ENCODE measurements around the gene CRIP3. TPM values are rescaled to one million over a fixed set of nuclear protein-coding genes. Genes with fewer than 3 reads are reported as not detected.

Gene CRIP3
- total RNA-seq, 1 experiment from 2014 or later, result 44.7 TPM

DNA sequence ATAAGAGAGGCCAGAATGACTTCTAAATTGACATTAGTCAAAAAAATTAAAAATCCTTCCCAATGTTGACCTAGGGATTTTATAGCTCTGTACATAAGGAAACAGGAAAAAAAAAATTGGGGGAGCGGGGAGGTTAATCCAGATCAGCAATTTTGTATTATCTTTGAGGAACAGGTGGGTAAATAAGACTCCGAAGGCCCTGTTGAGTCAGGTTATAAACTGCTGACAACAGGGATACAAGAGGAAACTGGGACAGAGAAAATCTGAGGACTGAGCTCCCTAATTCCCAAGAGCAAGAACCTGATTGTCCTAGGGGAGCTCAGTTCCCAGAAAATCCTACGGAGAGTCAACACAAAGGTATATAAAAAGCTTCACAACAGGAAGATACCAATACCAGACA, 26.8 kb upstream of the CRIP3 start:
- H3K4me1 Mint-ChIP-seq, result 0 out of 2 replicates have a peak, but pooled peaks cover 4% of the 10 kb centered on the region
- no peaks in the 10 kb centered on the region for H3K9me3 Mint-ChIP-seq
- H3K36me3 Mint-ChIP-seq, result peaks cover 12% of the 10 kb centered on the region
- no peak overlapping the region for H3K27ac Mint-ChIP-seq
- TF ChIP-seq SMAD4 (CRISPR knock-in tag; IDR thresholded peaks at IDR 0.05) (no peak), CBFB (CRISPR knock-in tag; IDR thresholded peaks at IDR 0.05; ENCODE audit: low read depth) (no peak), IRF2 (CRISPR knock-in tag; IDR thresholded peaks at IDR 0.05; ENCODE audit: borderline replicate concordance, low read depth) (no peak), MYBL2 (CRISPR knock-in tag; IDR thresholded peaks at IDR 0.05) (no peak), ESRRA (CRISPR knock-in tag; IDR thresholded peaks at IDR 0.05; ENCODE audit: borderline replicate concordance) (no peak), GTF2I (CRISPR knock-in tag; conservative IDR thresholded peaks at IDR 0.05) (no peak), ELF4 (CRISPR knock-in tag; IDR thresholded peaks at IDR 0.05; ENCODE audit: low read depth) (no peak), GABPB1 (CRISPR knock-in tag; IDR thresholded peaks at IDR 0.05) (no peak), ZNF671 (CRISPR knock-in tag; IDR thresholded peaks at IDR 0.05) (no peak), ETV6 (CRISPR knock-in tag; IDR thresholded peaks at IDR 0.05) (no peak)
- TF ChIP-seq, protein P1, sequence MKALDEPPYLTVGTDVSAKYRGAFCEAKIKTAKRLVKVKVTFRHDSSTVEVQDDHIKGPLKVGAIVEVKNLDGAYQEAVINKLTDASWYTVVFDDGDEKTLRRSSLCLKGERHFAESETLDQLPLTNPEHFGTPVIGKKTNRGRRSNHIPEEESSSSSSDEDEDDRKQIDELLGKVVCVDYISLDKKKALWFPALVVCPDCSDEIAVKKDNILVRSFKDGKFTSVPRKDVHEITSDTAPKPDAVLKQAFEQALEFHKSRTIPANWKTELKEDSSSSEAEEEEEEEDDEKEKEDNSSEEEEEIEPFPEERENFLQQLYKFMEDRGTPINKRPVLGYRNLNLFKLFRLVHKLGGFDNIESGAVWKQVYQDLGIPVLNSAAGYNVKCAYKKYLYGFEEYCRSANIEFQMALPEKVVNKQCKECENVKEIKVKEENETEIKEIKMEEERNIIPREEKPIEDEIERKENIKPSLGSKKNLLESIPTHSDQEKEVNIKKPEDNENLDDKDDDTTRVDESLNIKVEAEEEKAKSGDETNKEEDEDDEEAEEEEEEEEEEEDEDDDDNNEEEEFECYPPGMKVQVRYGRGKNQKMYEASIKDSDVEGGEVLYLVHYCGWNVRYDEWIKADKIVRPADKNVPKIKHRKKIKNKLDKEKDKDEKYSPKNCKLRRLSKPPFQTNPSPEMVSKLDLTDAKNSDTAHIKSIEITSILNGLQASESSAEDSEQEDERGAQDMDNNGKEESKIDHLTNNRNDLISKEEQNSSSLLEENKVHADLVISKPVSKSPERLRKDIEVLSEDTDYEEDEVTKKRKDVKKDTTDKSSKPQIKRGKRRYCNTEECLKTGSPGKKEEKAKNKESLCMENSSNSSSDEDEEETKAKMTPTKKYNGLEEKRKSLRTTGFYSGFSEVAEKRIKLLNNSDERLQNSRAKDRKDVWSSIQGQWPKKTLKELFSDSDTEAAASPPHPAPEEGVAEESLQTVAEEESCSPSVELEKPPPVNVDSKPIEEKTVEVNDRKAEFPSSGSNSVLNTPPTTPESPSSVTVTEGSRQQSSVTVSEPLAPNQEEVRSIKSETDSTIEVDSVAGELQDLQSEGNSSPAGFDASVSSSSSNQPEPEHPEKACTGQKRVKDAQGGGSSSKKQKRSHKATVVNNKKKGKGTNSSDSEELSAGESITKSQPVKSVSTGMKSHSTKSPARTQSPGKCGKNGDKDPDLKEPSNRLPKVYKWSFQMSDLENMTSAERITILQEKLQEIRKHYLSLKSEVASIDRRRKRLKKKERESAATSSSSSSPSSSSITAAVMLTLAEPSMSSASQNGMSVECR (CRISPR knock-in tag; IDR thresholded peaks at IDR 0.05; ENCODE audit: borderline replicate concordance), result no peak
- TF ChIP-seq, protein P2, sequence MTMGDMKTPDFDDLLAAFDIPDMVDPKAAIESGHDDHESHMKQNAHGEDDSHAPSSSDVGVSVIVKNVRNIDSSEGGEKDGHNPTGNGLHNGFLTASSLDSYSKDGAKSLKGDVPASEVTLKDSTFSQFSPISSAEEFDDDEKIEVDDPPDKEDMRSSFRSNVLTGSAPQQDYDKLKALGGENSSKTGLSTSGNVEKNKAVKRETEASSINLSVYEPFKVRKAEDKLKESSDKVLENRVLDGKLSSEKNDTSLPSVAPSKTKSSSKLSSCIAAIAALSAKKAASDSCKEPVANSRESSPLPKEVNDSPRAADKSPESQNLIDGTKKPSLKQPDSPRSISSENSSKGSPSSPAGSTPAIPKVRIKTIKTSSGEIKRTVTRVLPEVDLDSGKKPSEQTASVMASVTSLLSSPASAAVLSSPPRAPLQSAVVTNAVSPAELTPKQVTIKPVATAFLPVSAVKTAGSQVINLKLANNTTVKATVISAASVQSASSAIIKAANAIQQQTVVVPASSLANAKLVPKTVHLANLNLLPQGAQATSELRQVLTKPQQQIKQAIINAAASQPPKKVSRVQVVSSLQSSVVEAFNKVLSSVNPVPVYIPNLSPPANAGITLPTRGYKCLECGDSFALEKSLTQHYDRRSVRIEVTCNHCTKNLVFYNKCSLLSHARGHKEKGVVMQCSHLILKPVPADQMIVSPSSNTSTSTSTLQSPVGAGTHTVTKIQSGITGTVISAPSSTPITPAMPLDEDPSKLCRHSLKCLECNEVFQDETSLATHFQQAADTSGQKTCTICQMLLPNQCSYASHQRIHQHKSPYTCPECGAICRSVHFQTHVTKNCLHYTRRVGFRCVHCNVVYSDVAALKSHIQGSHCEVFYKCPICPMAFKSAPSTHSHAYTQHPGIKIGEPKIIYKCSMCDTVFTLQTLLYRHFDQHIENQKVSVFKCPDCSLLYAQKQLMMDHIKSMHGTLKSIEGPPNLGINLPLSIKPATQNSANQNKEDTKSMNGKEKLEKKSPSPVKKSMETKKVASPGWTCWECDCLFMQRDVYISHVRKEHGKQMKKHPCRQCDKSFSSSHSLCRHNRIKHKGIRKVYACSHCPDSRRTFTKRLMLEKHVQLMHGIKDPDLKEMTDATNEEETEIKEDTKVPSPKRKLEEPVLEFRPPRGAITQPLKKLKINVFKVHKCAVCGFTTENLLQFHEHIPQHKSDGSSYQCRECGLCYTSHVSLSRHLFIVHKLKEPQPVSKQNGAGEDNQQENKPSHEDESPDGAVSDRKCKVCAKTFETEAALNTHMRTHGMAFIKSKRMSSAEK (CRISPR knock-in tag; IDR thresholded peaks at IDR 0.05; ENCODE audit: borderline replicate concordance), result no peak
- TF ChIP-seq, protein P3, sequence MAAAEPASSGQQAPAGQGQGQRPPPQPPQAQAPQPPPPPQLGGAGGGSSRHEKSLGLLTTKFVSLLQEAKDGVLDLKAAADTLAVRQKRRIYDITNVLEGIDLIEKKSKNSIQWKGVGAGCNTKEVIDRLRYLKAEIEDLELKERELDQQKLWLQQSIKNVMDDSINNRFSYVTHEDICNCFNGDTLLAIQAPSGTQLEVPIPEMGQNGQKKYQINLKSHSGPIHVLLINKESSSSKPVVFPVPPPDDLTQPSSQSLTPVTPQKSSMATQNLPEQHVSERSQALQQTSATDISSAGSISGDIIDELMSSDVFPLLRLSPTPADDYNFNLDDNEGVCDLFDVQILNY (CRISPR knock-in tag; IDR thresholded peaks at IDR 0.05), result no peak
- TF ChIP-seq, protein P4, sequence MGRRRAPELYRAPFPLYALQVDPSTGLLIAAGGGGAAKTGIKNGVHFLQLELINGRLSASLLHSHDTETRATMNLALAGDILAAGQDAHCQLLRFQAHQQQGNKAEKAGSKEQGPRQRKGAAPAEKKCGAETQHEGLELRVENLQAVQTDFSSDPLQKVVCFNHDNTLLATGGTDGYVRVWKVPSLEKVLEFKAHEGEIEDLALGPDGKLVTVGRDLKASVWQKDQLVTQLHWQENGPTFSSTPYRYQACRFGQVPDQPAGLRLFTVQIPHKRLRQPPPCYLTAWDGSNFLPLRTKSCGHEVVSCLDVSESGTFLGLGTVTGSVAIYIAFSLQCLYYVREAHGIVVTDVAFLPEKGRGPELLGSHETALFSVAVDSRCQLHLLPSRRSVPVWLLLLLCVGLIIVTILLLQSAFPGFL (CRISPR knock-in tag; IDR thresholded peaks at IDR 0.05; ENCODE audit: borderline replicate concordance), result no peak
- TF ChIP-seq, protein P5, sequence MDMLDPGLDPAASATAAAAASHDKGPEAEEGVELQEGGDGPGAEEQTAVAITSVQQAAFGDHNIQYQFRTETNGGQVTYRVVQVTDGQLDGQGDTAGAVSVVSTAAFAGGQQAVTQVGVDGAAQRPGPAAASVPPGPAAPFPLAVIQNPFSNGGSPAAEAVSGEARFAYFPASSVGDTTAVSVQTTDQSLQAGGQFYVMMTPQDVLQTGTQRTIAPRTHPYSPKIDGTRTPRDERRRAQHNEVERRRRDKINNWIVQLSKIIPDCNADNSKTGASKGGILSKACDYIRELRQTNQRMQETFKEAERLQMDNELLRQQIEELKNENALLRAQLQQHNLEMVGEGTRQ (CRISPR knock-in tag; IDR thresholded peaks at IDR 0.05), result no peak
- TF ChIP-seq, protein P6, sequence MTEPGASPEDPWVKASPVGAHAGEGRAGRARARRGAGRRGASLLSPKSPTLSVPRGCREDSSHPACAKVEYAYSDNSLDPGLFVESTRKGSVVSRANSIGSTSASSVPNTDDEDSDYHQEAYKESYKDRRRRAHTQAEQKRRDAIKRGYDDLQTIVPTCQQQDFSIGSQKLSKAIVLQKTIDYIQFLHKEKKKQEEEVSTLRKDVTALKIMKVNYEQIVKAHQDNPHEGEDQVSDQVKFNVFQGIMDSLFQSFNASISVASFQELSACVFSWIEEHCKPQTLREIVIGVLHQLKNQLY (CRISPR knock-in tag; IDR thresholded peaks at IDR 0.05), result no peak
- DNase-seq (ENCODE audit: low spot score), result no peak
- no peaks in the 10 kb centered on the region; the same call in 1 of the 2 replicates for H3K27me3 Mint-ChIP-seq (ENCODE audit: low read depth)
- CTCF ChIA-PET, result interaction anchor here (0.6 to 3.4 kb wide), 11 partner anchors 9 to 171 kb away, joined by 3 to 46 read pairs (median 16); partner anchors contain the start of genes CRIP3 and DNPH1
- no peak overlapping the region for H3K4me3 Mint-ChIP-seq
- ATAC-seq, result no peak
- POLR2A ChIA-PET, result no interaction called here

Data from WTC11 (cell line).